AG04449 (cell line): Measurements from ENCODE around the gene CUL9.

ENCODE experiments used
- CTCF ChIA-PET: fragments of 350-600 bp; formaldehyde crosslinking; extraction: SDS; loops from one replicate; lab custom pipeline; 2021; ENCODE audit warnings: antibody characterized with exemption; lab: Yijun Ruan, JAX
- POLR2A ChIA-PET: fragments of 400-600, 350-600 bp; formaldehyde crosslinking; extraction: SDS; loops from one replicate; lab custom pipeline; 2020; ENCODE audit warnings: antibody characterized with exemption, inconsistent platforms; lab: Yijun Ruan, JAX
- DNase-seq: peaks from one replicate; pipeline ENCODE4 v3.0.0-alpha.2; 2010; ENCODE audit warnings: low read depth, low spot score
- H3K4me3 ChIP-seq: 2 replicates; pipeline ENCODE4 v1.5.1; 2011; ENCODE audit warnings: low read depth, mild to moderate bottlenecking, control low read depth, low read length
- CTCF ChIP-seq: IDR thresholded peaks from one replicate; pipeline ENCODE4 v1.5.1; 2011; ENCODE audit warnings: mild to moderate bottlenecking, moderate library complexity, low read length, control low read depth, inconsistent platforms; ENCODE audit not compliant: insufficient read depth; ENCODE audit errors: missing control alignments

The CUL9 gene

DNA sequence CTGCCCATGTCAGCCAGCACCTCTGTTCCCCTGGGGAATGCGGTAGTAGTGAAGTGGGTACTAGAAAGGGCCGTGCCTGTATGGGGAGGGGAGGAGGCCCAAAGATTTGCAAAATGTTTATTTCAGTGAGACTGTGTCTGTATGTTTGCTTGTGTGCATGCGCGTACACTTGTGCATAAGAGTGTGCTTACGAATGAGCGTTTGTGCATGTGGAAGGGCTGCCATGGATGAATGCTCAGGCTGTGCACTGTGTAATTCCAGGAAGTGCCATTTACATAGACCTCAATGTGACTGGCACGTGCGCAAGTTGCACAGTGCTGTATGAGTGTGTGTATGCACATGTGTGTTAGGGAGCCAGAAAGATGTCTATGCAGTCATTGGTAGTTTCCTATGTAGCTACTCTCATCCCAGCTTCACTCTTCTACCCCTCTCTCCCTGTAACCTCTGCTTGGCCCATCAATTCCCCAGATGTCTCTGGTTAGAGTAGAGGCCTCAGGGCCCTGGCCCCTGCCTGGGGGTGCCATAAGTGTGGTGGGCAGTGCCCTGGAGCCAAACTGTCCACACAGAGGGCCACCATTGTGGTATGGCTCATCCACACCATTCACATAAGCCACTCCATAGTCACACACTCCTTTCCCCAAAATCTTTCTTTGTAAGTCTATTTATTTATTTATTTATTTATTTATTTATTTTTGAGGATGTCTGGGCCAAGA, 89.3 kb downstream of the CUL9 start:
- ChIA-PET CTCF (interaction anchor here (2.0 to 4.1 kb wide), 2 partner anchors 42 to 64 kb away, joined by 5 to 44 read pairs; partner anchors contain the start of gene DNPH1), POLR2A (no interaction called here)
- no peak for TF ChIP-seq CTCF
- DNase-seq = no peak
- H3K4me3 ChIP-seq = no peak overlapping the region

GRCh38 chr6:43271944-43272343, 89.9 kb downstream of the CUL9 start:
- TF ChIP-seq CTCF = no peak
- CTCF ChIA-PET = interaction anchor here (1.7 kb wide), 1 partner anchor 43 kb away, joined by 7 read pairs; the partner anchor contains the start of gene DNPH1
- POLR2A ChIA-PET = no interaction called here
- no peak overlapping the region for H3K4me3 ChIP-seq
- DNase-seq = no peak

DNA sequence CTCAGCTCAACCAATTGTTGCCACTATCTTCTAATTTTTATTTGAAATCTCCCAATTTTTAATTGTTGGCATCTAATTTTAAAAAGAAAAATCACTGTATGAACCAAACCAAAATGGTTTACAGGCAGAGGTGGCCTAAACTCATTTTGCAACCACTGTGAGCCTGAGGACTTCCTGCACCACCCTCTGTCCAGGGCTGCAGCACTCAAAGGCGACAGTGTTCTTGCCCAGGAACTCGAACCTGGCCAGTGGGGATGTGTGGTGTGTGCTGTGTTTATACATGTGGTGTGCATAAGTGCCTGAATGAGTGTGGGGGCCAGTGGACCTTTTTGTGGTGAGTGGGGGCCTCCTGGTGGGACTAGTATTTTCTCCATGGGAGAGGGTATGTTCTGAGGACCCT, 91.7 kb downstream of the CUL9 start:
- no peak for TF ChIP-seq CTCF
- CTCF ChIA-PET = interaction anchor here (0.6 kb wide), 1 partner anchor 12 kb away, joined by 3 read pairs; no protein-coding TSS in a partner anchor
- DNase-seq = no peak
- POLR2A ChIA-PET = no interaction called here
- H3K4me3 ChIP-seq = no peak overlapping the region
